ENCODE results near the gene OR56A5.

DNA sequence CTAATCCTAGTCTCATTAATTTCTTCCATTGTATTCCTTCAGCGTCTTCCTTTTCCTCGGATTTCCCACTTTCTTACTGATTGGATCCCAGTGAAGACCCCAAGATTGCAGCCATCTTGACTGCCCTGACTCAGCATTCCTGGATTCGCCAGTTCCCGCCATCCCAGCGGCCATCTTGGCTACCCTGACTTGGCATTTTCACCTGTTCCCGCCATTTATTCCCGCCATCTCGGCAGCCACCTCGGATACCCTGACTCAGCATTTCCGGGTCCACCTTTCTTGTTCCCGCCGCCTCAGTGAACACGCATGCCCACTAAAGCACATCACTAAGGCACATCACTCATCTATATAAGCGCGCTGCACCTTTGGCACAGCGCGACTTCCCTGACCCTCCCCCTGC lies 40.0 kb downstream of the OR56A5 start:
- no peak for TF ChIP-seq HOXA7 (CRISPR knock-in tag; IDR thresholded peaks at IDR 0.05; ENCODE audit: borderline replicate concordance)
- TF ChIP-seq, protein P1, sequence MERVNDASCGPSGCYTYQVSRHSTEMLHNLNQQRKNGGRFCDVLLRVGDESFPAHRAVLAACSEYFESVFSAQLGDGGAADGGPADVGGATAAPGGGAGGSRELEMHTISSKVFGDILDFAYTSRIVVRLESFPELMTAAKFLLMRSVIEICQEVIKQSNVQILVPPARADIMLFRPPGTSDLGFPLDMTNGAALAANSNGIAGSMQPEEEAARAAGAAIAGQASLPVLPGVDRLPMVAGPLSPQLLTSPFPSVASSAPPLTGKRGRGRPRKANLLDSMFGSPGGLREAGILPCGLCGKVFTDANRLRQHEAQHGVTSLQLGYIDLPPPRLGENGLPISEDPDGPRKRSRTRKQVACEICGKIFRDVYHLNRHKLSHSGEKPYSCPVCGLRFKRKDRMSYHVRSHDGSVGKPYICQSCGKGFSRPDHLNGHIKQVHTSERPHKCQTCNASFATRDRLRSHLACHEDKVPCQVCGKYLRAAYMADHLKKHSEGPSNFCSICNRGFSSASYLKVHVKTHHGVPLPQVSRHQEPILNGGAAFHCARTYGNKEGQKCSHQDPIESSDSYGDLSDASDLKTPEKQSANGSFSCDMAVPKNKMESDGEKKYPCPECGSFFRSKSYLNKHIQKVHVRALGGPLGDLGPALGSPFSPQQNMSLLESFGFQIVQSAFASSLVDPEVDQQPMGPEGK (tag by site-specific recombination; IDR thresholded peaks at IDR 0.05) = no peak
- TF ChIP-seq TCF7L2 (IDR thresholded peaks at IDR 0.05; ENCODE audit: borderline replicate concordance, low read depth, low read length) = no peak
- TF ChIP-seq, protein P2, sequence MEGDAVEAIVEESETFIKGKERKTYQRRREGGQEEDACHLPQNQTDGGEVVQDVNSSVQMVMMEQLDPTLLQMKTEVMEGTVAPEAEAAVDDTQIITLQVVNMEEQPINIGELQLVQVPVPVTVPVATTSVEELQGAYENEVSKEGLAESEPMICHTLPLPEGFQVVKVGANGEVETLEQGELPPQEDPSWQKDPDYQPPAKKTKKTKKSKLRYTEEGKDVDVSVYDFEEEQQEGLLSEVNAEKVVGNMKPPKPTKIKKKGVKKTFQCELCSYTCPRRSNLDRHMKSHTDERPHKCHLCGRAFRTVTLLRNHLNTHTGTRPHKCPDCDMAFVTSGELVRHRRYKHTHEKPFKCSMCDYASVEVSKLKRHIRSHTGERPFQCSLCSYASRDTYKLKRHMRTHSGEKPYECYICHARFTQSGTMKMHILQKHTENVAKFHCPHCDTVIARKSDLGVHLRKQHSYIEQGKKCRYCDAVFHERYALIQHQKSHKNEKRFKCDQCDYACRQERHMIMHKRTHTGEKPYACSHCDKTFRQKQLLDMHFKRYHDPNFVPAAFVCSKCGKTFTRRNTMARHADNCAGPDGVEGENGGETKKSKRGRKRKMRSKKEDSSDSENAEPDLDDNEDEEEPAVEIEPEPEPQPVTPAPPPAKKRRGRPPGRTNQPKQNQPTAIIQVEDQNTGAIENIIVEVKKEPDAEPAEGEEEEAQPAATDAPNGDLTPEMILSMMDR (tag by site-specific recombination; IDR thresholded peaks at IDR 0.05) = no peak
- TF ChIP-seq ZNF76 (tag by site-specific recombination; IDR thresholded peaks at IDR 0.05; ENCODE audit: borderline replicate concordance, low read depth) = no peak

Data from HEK293 (cell line).